Measurements from ENCODE around the gene AUH.

DNA sequence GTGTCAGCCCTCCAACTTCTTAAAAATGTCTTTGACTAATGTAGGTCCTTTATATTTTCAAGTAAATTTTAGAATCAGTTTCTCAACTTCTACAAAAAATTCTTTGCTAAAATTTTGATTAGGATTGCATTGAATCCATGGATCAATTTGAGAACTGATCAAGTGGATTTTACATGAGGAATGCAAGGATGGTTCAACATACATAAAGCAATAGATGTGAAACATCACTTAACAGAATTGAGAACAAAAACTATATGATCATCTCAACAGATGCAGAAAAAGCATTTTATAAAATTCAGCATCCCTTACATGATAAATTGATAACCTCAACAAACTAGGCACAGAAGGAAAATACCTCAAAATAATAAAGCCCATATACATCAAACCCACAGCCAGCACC lies 190.8 kb downstream of the AUH start:
- TF ChIP-seq GATA2 (IDR thresholded peaks at IDR 0.05; ENCODE audit: low read depth, low read length) = no peak
- no peak for TF ChIP-seq GATA3 (IDR thresholded peaks at IDR 0.05; ENCODE audit: low read depth, low read length)
